HEK293T (cell line): ENCODE data around the gene MRPS18B.

ENCODE experiments used
- ARNT ChIP-seq: fragments of 450-650 bp; IDR thresholded peaks from 2 replicates; pipeline ENCODE4 v1.6.1; 2017; ENCODE audit warnings: mild to moderate bottlenecking
- CTBP1 ChIP-seq: fragments of 450-650 bp; IDR thresholded peaks from 2 replicates; pipeline ENCODE4 v1.6.1; 2016; ENCODE audit warnings: borderline replicate concordance
- ELF4 ChIP-seq: fragments of 450-650 bp; IDR thresholded peaks from 2 replicates; pipeline ENCODE4 v1.6.1; 2017; ENCODE audit warnings: antibody characterized with exemption
- FOXA1 ChIP-seq: fragments of 450-650 bp; IDR thresholded peaks from 2 replicates; pipeline ENCODE4 v1.6.1; 2016; ENCODE audit warnings: mild to moderate bottlenecking
- SP1 ChIP-seq: fragments of 450-650 bp; IDR thresholded peaks from 2 replicates; pipeline ENCODE4 v1.6.1; 2017
- TARDBP ChIP-seq: fragments of 450-650 bp; IDR thresholded peaks from 2 replicates; pipeline ENCODE4 v1.6.1; 2016

GRCh38 chr6:30635834-30636233 lies 18.2 kb downstream of the MRPS18B start:
- TF ChIP-seq ELF4 (no peak), FOXA1 (no peak), SP1 (no peak), TARDBP (no peak), ARNT (no peak), CTBP1 (no peak)
